NCI-H2029 (cell line): Measurements from ENCODE around the gene SPATA19.

Experiments used
- DNase-seq: peaks from one replicate; lab custom pipeline; 2025; lab: John Stamatoyannopoulos, UW

SPATA19 gene

GRCh38 chr11:133835593-133836548, 9.4 kb downstream of the SPATA19 start:
- DNase-seq = no peak

GRCh38 chr11:133834682-133835592, 10.4 kb downstream of the SPATA19 start:
- DNase-seq = peak; percentile 15

- DNase-seq = no peak
These were observed 11.2 kb downstream of the SPATA19 start for GRCh38 chr11:133833898-133834681.

GRCh38 chr11:133832991-133833897, 12.1 kb downstream of the SPATA19 start:
- no peak for DNase-seq

GRCh38 chr11:133832096-133832990, 13.0 kb downstream of the SPATA19 start:
- no peak for DNase-seq

GRCh38 chr11:133830931-133831907, 14.1 kb downstream of the SPATA19 start:
- no peak for DNase-seq

GRCh38 chr11:133829566-133829965, 15.7 kb downstream of the SPATA19 start:
- no peak for DNase-seq

GRCh38 chr11:133828871-133829270, 16.4 kb downstream of the SPATA19 start:
- DNase-seq = no peak

- DNase-seq = no peak
These were observed 17.8 kb downstream of the SPATA19 start for GRCh38 chr11:133827556-133827955.

- no peak for DNase-seq
These were observed 18.4 kb downstream of the SPATA19 start for GRCh38 chr11:133826866-133827265.

- DNase-seq = no peak
These were observed 19.6 kb downstream of the SPATA19 start for GRCh38 chr11:133825666-133826065.

- no peak for DNase-seq
These were observed 20.2 kb downstream of the SPATA19 start for GRCh38 chr11:133825156-133825555.

- no peak for DNase-seq
These were observed 20.7 kb downstream of the SPATA19 start for GRCh38 chr11:133824593-133824992.

GRCh38 chr11:133823614-133824013, 21.7 kb downstream of the SPATA19 start:
- DNase-seq = no peak

GRCh38 chr11:133823211-133823610, 22.1 kb downstream of the SPATA19 start:
- no peak for DNase-seq

GRCh38 chr11:133821776-133822175, 23.5 kb downstream of the SPATA19 start:
- peak; percentile 74 for DNase-seq

- no peak for DNase-seq
These were observed 25.5 kb downstream of the SPATA19 start for GRCh38 chr11:133819746-133820315.

GRCh38 chr11:133819114-133819513, 26.2 kb downstream of the SPATA19 start:
- no peak for DNase-seq
